ENCODE measurements around the gene EPHA4.

The EPHA4 gene

DNA sequence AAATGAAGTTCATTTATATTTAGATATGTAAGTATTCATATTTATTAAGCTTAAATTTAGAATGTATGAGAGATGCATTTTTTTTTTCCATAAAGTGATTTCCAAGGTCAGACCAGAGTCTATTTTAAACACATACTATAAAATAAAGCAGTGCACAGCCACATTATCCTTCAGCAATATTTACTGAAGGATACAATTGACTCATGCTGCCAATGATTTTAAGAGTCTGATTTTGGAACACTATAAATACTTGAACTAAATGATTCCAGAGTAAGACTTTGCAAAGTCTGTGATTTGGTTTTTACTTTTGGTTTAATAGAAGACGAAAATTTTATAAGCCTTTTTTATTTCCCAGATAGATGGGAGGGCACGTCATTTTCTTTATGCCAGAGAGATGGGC is 107.1 kb downstream of the EPHA4 start:
- no peaks in the 10 kb centered on the region for H3F3A ChIP-seq (ENCODE audit: low read depth)
- H4K20me1 ChIP-seq (ENCODE audit: insufficient read depth, low read length, poor library complexity, severe bottlenecking): no peaks in the 10 kb centered on the region
- no peaks in the 10 kb centered on the region for H3K9me3 ChIP-seq (ENCODE audit: insufficient read depth, low read depth, low read length)
- no peaks in the 10 kb centered on the region for H3K36me3 ChIP-seq (ENCODE audit: insufficient read depth, low read length)
- H3K9me2 ChIP-seq (replicated peaks; ENCODE audit: low read depth, low read length): no peaks in the 10 kb centered on the region
- H3K79me2 ChIP-seq (ENCODE audit: insufficient read depth, low read length): no peaks in the 10 kb centered on the region
- TF ChIP-seq CTCF (conservative IDR thresholded peaks at IDR 0.05; ENCODE audit: low read length): no peak
- TF ChIP-seq EZH2phosphoT487 (IDR thresholded peaks at IDR 0.05; ENCODE audit: borderline replicate concordance): no peak
- peak overlapping the region; percentile 46 for H3K9ac ChIP-seq (ENCODE audit: low read depth, low read length, poor library complexity, severe bottlenecking)
- peak overlapping the region; percentile 60 for H3K4me3 ChIP-seq (ENCODE audit: low read length, poor library complexity, severe bottlenecking)
- H2AFZ ChIP-seq (ENCODE audit: low read length): no peak overlapping the region
- peak overlapping the region; percentile 81 for H3K4me2 ChIP-seq (ENCODE audit: low read depth, low read length, poor library complexity, severe bottlenecking)
- peaks cover 70% of the 10 kb centered on the region for H3K4me1 ChIP-seq (ENCODE audit: insufficient read depth, low read length, poor library complexity, severe bottlenecking)
- H3K27me3 ChIP-seq (ENCODE audit: insufficient read depth, low read length, poor library complexity, severe bottlenecking): no peaks in the 10 kb centered on the region

DNA sequence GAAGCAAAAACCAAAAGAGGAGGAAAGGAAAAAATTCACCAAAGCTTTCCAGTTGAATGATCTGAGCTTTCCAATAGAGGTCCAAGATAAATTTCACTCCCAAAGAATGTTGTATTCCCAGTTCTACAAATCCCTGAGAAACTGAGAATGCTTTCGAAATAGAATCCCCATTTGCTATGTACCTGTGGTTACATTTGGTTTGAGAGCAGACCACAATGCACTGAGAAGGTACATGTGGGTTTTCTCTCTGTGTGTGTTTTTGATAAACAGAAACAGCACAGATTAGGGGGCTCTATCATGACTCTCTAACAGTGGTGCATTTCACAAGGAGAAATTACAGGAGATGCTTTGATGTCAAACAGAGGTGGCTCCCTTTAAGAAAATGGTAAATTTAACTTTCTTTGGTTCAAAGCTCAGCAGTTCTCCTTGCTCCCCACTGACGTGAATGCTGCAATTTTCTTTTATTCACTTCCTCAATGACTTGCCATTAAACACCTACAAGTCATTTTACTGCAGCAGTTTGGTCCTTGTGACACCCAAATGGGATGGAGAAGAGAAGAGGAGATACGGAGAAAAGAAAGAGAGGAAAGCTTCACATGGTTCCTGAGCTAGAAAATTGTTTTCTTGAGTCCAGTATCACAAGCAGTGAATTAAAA is 108.7 kb downstream of the EPHA4 start:
- Histone ChIP-seq H3F3A (ENCODE audit: low read depth) (no peaks in the 10 kb centered on the region), H3K9me3 (ENCODE audit: insufficient read depth, low read depth, low read length) (no peaks in the 10 kb centered on the region), H2AFZ (ENCODE audit: low read length) (no peak overlapping the region), H3K9ac (ENCODE audit: low read depth, low read length, poor library complexity, severe bottlenecking) (peak overlapping the region; percentile 10), H3K9me2 (replicated peaks; ENCODE audit: low read depth, low read length) (no peaks in the 10 kb centered on the region), H4K20me1 (ENCODE audit: insufficient read depth, low read length, poor library complexity, severe bottlenecking) (no peaks in the 10 kb centered on the region), H3K4me3 (ENCODE audit: low read length, poor library complexity, severe bottlenecking) (peak overlapping the region; percentile 39), H3K79me2 (ENCODE audit: insufficient read depth, low read length) (no peaks in the 10 kb centered on the region), H3K27me3 (ENCODE audit: insufficient read depth, low read length, poor library complexity, severe bottlenecking) (no peaks in the 10 kb centered on the region), H3K4me2 (ENCODE audit: low read depth, low read length, poor library complexity, severe bottlenecking) (peak overlapping the region; percentile 81), H3K4me1 (ENCODE audit: insufficient read depth, low read length, poor library complexity, severe bottlenecking) (peaks cover 66% of the 10 kb centered on the region), H3K36me3 (ENCODE audit: insufficient read depth, low read length) (no peaks in the 10 kb centered on the region)
- no peak for TF ChIP-seq EZH2phosphoT487 (IDR thresholded peaks at IDR 0.05; ENCODE audit: borderline replicate concordance)
- TF ChIP-seq CTCF (conservative IDR thresholded peaks at IDR 0.05; ENCODE audit: low read length): no peak

- Histone ChIP-seq H4K20me1 (ENCODE audit: insufficient read depth, low read length, poor library complexity, severe bottlenecking) (no peaks in the 10 kb centered on the region), H3K4me3 (ENCODE audit: low read length, poor library complexity, severe bottlenecking) (no peak overlapping the region), H3F3A (ENCODE audit: low read depth) (no peaks in the 10 kb centered on the region), H3K4me1 (ENCODE audit: insufficient read depth, low read length, poor library complexity, severe bottlenecking) (peaks cover 62% of the 10 kb centered on the region), H3K36me3 (ENCODE audit: insufficient read depth, low read length) (no peaks in the 10 kb centered on the region), H3K79me2 (ENCODE audit: insufficient read depth, low read length) (no peaks in the 10 kb centered on the region), H3K9ac (ENCODE audit: low read depth, low read length, poor library complexity, severe bottlenecking) (no peak overlapping the region), H2AFZ (ENCODE audit: low read length) (no peak overlapping the region), H3K27me3 (ENCODE audit: insufficient read depth, low read length, poor library complexity, severe bottlenecking) (no peaks in the 10 kb centered on the region), H3K9me3 (ENCODE audit: insufficient read depth, low read depth, low read length) (no peaks in the 10 kb centered on the region), H3K9me2 (replicated peaks; ENCODE audit: low read depth, low read length) (no peaks in the 10 kb centered on the region), H3K4me2 (ENCODE audit: low read depth, low read length, poor library complexity, severe bottlenecking) (no peak overlapping the region)
- TF ChIP-seq EZH2phosphoT487 (IDR thresholded peaks at IDR 0.05; ENCODE audit: borderline replicate concordance) (no peak), CTCF (conservative IDR thresholded peaks at IDR 0.05; ENCODE audit: low read length) (no peak)
Observed at GRCh38 chr2:221461901-221462300, 110.2 kb downstream of the EPHA4 start.

Data from Loucy (cell line).